Mucosa of stomach (tissue), 1 donor: ENCODE data around the gene CT45A3.
"Not testable (repeated sequence)": the region's sequence is repeated elsewhere in the genome, so short reads cannot be mapped to it uniquely, and the experiment has no call there.

Source experiments
- H3K27me3 ChIP-seq: one replicate; pipeline ENCODE4 v1.7.0; 2013; ENCODE audit warnings: mild to moderate bottlenecking, low read length; ENCODE audit not compliant: control insufficient read depth, insufficient read depth
- H3K36me3 ChIP-seq: one replicate; pipeline ENCODE4 v1.7.0; 2013; ENCODE audit warnings: low read length; ENCODE audit not compliant: control insufficient read depth, insufficient read depth
- H3K4me1 ChIP-seq: one replicate; pipeline ENCODE4 v1.7.0; 2013; ENCODE audit warnings: mild to moderate bottlenecking, low read length; ENCODE audit not compliant: control insufficient read depth, insufficient read depth
- H3K4me3 ChIP-seq: one replicate; pipeline ENCODE4 v1.7.0; 2013; ENCODE audit warnings: low read length
- H3K9ac ChIP-seq: one replicate; pipeline ENCODE4 v1.7.0; 2013; ENCODE audit warnings: mild to moderate bottlenecking, low read length, moderate library complexity
- H3K9me3 ChIP-seq: one replicate; pipeline ENCODE4 v1.7.0; 2013; ENCODE audit warnings: mild to moderate bottlenecking, low read length, moderate library complexity; ENCODE audit not compliant: control insufficient read depth
- donor health status: Pancreatic carcinoma.

CT45A3 gene, protein sequence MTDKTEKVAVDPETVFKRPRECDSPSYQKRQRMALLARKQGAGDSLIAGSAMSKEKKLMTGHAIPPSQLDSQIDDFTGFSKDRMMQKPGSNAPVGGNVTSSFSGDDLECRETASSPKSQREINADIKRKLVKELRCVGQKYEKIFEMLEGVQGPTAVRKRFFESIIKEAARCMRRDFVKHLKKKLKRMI

DNA sequence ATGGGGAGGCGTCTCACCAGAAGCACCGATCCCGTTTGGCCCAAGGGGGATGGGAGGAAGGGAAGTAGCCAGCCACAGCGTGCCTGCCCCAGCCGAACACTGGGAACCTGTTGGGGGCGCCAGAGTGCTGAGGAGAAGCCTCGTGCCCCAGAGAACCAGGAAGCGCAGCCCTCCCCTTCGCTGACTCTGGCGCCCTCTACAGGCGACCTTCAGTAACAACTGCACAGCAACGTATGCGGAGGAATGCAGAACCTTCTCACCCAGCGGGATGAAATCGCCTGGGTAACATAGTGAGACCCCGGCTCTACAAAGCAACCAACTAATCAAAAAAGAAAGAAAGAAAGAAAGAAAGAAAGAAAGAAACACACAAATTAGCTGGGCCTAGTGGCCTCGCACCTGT lies at the start of gene CT45A3:
CT45A3 (minus strand) TSS at position 101 of the 400 bp plus-strand sequence. CDS start 3,747 bp downstream, outside the sequence.
- H3K4me3 ChIP-seq, H3K27me3 ChIP-seq, H3K9me3 ChIP-seq, H3K9ac ChIP-seq, H3K36me3 ChIP-seq, H3K4me1 ChIP-seq: not testable (repeated sequence)

DNA sequence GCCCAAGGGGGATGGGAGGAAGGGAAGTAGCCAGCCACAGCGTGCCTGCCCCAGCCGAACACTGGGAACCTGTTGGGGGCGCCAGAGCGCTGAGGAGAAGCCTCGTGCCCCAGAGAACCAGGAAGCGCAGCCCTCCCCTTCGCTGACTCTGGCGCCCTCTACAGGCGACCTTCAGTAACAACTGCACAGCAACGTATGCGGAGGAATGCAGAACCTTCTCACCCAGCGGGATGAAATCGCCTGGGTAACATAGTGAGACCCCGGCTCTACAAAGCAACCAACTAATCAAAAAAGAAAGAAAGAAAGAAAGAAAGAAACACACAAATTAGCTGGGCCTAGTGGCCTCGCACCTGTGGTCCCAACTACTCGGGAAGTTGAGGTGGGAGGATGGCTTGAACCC lies 34.7 kb upstream of the CT45A3 start, which contains the start of gene CT45A6:
CT45A6 (minus strand) TSS at position 101 of the 400 bp plus-strand sequence. CDS start 3,794 bp downstream, outside the sequence.
- not testable (repeated sequence) for H3K9ac ChIP-seq, H3K9me3 ChIP-seq, H3K36me3 ChIP-seq, H3K27me3 ChIP-seq, H3K4me3 ChIP-seq, H3K4me1 ChIP-seq

DNA sequence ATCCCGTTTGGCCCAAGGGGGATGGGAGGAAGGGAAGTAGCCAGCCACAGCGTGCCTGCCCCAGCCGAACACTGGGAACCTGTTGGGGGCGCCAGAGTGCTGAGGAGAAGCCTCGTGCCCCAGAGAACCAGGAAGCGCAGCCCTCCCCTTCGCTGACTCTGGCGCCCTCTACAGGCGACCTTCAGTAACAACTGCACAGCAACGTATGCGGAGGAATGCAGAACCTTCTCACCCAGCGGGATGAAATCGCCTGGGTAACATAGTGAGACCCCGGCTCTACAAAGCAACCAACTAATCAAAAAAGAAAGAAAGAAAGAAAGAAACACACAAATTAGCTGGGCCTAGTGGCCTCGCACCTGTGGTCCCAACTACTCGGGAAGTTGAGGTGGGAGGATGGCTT lies 17.4 kb upstream of the CT45A3 start, which contains the start of gene CT45A5:
CT45A5 (minus strand) TSS at position 101 of the 400 bp plus-strand sequence. CDS start 3,774 bp downstream, outside the sequence.
- H3K27me3 ChIP-seq, H3K4me3 ChIP-seq, H3K9me3 ChIP-seq, H3K36me3 ChIP-seq, H3K9ac ChIP-seq, H3K4me1 ChIP-seq: not testable (repeated sequence)

DNA sequence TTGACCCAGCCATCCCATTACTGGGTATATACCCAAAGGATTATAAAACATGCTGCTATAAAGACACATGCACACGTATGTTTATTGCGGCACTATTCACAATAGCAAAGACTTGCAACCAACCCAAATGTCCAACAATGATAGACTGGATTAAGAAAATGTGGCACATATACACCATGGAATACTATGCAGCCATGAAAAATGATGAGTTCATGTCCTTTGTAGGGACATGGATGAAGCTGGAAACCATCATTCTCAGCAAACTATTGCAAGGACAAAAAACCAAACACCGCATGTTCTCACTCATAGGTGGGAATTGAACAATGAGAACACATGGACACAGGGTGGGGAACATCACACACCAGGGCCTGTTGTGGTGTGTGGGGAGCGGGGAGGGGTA lies 23.3 kb downstream of the CT45A3 start:
- H3K9me3 ChIP-seq, H3K9ac ChIP-seq, H3K4me3 ChIP-seq, H3K4me1 ChIP-seq, H3K27me3 ChIP-seq, H3K36me3 ChIP-seq: not testable (repeated sequence)

DNA sequence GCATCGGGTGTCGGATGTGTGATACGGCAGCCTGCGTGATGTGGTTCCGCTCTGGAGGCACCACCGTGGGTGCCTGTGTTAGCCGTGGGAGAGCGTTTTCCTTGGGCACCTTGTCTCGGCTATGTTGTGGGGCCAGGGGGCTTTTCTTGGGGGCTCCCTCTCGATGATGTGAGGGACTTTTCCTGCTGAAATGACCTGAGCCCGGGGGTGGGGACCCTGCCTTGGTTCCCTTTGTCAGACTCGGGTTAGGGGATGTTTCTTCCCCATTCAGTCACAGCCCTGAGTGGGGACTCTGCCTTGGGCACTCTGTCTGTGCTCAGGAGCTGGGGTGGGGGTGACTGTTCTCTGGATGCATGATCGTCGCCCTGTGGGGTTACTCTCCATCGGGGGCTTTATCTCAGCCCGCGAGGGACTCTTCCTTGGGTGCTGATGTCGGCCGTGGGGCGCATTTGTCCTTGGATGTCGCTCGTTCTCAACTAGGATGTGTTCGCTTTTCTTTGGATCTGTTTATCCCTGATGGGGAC lies 26.7 kb downstream of the CT45A3 start:
- Histone ChIP-seq H3K9me3 (no peaks in the 10 kb centered on the region), H3K27me3 (no peaks in the 10 kb centered on the region), H3K9ac (no peak overlapping the region), H3K36me3 (no peaks in the 10 kb centered on the region), H3K4me1 (no peaks in the 10 kb centered on the region), H3K4me3 (no peak overlapping the region)

DNA sequence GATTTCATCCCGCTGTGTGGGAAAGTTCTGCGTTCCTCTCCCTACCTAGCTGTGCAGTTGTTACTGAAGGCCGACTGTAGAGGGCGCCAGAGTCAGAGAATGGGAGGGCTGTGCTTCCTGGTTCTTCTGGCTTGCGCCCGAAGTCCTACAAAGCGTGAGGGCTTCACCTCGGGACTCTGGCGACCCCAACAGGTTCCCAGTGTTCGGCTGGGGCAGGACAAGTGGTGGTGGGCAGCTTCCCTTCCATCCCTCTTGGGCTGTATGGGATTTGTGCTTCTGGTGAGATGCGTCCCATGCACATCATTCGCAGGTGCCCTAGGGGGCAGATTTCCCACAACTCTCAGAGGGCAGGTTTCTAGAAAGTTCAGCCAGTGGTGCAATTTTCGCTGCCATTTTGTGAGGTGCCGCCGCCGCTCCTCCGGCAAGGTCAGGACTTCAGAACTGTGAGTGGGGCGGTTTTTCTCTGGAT lies 27.3 kb downstream of the CT45A3 start:
- H3K27me3 ChIP-seq, result no peaks in the 10 kb centered on the region
- H3K4me3 ChIP-seq, result no peak overlapping the region
- no peak overlapping the region for H3K9ac ChIP-seq
- no peaks in the 10 kb centered on the region for H3K36me3 ChIP-seq
- no peaks in the 10 kb centered on the region for H3K4me1 ChIP-seq
- H3K9me3 ChIP-seq, result no peaks in the 10 kb centered on the region

DNA sequence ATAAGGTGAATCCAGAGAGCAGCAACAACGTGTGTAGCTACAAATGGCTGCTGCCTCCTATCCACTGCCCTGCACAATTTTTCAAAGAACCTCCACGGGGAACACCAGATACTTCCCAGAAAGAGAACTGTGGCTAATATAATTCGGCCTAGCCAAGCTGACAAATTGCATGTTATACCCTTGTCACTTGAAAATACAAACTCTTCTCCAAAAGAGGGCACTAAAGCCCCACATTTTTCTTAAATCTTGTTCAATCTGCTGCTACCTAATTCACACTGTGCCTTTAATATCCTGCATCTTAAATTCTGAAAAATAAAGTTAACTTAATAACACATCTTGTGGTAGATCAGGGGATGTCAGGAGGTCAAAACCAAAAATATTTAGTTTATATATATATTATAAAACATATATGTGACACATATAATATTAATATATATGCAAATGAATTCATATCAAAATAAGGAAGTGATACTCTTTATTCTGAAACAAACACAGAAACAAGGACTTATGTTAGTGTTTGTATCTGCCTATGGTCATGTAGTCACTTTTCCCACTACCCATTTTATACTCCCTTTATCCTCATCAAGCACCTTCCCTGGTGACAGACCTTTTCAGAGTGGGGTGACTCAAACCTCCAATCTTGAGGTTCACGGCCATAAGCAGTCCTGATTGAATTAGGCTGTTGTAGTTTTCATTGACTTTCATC lies 30.5 kb downstream of the CT45A3 start:
- H3K9me3 ChIP-seq, result no peaks in the 10 kb centered on the region
- no peaks in the 10 kb centered on the region for H3K4me1 ChIP-seq
- H3K9ac ChIP-seq, result no peak overlapping the region
- no peaks in the 10 kb centered on the region for H3K27me3 ChIP-seq
- no peaks in the 10 kb centered on the region for H3K36me3 ChIP-seq
- no peak overlapping the region for H3K4me3 ChIP-seq

DNA sequence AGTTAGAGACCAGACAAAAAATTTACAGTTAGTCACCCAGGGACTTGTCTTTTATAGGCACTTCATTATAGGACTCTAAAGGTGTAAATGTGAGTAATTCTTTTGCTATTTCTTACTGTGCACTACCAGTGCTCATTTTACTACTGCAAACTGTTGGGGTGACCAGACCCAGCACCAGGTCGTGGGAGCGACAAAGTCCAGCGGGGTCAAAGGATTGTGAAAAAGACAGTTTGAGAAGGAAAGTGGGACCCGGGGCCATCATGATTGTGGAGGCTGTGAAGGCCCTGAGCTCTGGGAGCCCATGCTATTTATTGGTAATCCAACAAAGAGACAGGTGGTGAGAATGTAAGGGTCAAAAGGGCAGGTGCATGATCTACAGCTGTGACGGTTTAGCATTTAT lies 33.3 kb downstream of the CT45A3 start:
- not testable (repeated sequence) for H3K9ac ChIP-seq, H3K36me3 ChIP-seq, H3K27me3 ChIP-seq

DNA sequence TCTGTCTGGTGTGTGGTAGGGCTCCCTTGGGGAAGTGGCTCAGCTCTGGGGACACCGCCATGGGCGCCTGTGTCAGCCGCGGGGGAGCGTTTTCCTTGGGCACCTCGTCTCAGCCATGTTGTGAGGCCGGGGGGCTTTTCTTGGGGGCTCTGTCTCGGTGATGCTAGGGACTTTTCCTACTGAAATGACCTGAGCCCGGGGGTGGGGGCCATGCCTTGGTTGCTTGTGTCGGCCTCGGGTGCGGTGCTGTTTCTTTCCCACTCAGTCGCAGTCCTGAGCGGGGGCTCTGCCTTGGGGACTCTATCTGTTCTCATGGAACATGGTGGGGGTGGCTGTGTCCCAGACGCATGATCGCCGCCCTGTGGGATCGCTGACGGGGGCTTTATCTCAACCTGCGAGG lies 54.2 kb downstream of the CT45A3 start:
- H3K36me3 ChIP-seq, result no peaks in the 10 kb centered on the region

More for the DNA sequence above, 33.3 kb downstream of the CT45A3 start:
- H3K4me3 ChIP-seq, H3K4me1 ChIP-seq, H3K9me3 ChIP-seq: not testable (repeated sequence)

DNA sequence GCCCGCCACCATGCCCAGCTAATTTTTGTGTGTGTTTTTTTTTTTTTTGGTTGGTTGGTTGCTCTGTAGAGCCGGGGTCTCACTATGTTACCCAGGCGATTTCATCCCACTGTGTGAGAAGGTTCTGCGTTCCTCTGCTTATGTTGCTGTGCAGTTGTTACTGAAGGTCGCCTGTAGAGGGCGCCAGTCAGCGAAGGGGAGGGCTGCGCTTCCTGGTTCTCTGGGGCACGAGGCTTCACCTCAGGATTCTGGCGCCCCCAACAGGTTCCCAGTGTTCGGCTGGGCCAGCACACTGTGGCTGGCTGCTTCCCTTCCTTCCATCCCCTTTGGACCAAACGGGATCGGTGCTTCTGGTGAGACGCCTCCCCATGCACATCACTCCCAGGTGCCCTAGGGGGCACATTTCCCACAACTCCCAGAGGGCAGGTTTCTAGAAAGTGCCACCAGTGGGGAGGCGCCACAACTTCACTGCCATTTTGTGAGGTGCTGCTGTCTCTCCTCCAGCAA lies 54.8 kb downstream of the CT45A3 start, which contains the start of gene CT45A1:
CT45A1 (plus strand) TSS at position 457 of the 507 bp plus-strand sequence. CDS start 5,302 bp downstream, outside the sequence.
- not testable (repeated sequence) for H3K4me3 ChIP-seq

More for the DNA sequence above, 54.2 kb downstream of the CT45A3 start:
- Histone ChIP-seq H3K9me3 (no peaks in the 10 kb centered on the region), H3K27me3 (no peaks in the 10 kb centered on the region), H3K9ac (no peak overlapping the region), H3K4me3 (no peak overlapping the region), H3K4me1 (no peaks in the 10 kb centered on the region)

More for the DNA sequence above, 54.8 kb downstream of the CT45A3 start, which contains the start of gene CT45A1:
- not testable (repeated sequence) for H3K9ac ChIP-seq, H3K36me3 ChIP-seq, H3K27me3 ChIP-seq, H3K4me1 ChIP-seq, H3K9me3 ChIP-seq
